Activated naive CD8-positive, alpha-beta T cell treated with anti-CD3 and anti-CD28 coated beads for 36 hours (primary cell): ENCODE results near the gene PDE4D. TPM values are rescaled to one million over a fixed set of nuclear protein-coding genes. Genes with fewer than 3 reads are reported as not detected.

Source experiments
- DNase-seq: peaks from one replicate; pipeline ENCODE4 v3.0.0; 2021
- H3K27ac Mint-ChIP-seq: one replicate; pipeline ENCODE4 v1.8.0; 2022; ENCODE audit warnings: mild to moderate bottlenecking, moderate library complexity, mixed read lengths
- H3K27me3 Mint-ChIP-seq: one replicate; pipeline ENCODE4 v1.8.0; 2022; ENCODE audit warnings: mild to moderate bottlenecking, mixed read lengths
- H3K36me3 Mint-ChIP-seq: one replicate; pipeline ENCODE4 v1.8.0; 2021; ENCODE audit warnings: mild to moderate bottlenecking, mixed read lengths
- H3K4me1 Mint-ChIP-seq: one replicate; pipeline ENCODE4 v1.8.0; 2021; ENCODE audit warnings: mixed read lengths
- H3K4me3 Mint-ChIP-seq: one replicate; pipeline ENCODE4 v1.8.0; 2022; ENCODE audit warnings: mild to moderate bottlenecking, moderate library complexity, mixed read lengths
- H3K9me3 Mint-ChIP-seq: one replicate; pipeline ENCODE4 v1.8.0; 2022; ENCODE audit warnings: mixed read lengths
- total RNA-seq, 2 experiments: library from RNA; stranded (reverse); gene quantifications; one replicate each; pipeline ENCODE4 v1.2.3, GENCODE V29; 2021

PDE4D gene
- total RNA-seq, 2 experiments from 2014 or later, result 40.7 TPM

DNA sequence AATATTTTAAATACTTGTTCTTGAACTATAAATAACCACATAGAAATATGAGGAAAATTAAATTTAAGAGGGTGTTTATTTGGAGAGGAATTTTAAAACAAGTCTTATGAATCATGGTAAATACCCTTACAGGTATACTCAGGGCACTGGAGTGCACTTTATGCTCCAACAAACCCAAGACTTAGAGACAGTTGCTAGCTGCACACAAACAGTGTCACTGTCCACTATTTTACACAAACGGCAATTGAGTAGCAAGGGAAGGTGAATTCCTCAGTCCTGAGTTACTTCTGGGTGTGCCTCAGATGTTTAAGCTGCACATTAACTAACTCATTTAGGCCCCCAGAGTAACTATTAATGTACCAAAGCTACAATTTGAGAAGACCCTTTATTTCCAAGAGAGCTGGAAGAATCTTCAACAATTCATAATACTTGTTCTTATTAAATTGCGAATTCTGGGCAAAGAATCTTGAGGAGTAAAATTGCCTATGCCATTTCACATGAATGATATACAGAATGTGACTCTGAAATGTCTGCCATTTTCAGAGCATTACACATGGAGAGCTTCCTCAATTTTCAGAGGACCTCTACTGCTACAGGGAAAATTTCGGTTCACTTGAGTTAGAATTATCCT is 371.2 kb downstream of the PDE4D start:
- Mint-ChIP-seq H3K36me3 (no peaks in the 10 kb centered on the region), H3K27ac (no peak overlapping the region), H3K27me3 (no peaks in the 10 kb centered on the region), H3K9me3 (peaks cover 6% of the 10 kb centered on the region), H3K4me3 (no peak overlapping the region), H3K4me1 (no peaks in the 10 kb centered on the region)
- no peak for DNase-seq

DNA sequence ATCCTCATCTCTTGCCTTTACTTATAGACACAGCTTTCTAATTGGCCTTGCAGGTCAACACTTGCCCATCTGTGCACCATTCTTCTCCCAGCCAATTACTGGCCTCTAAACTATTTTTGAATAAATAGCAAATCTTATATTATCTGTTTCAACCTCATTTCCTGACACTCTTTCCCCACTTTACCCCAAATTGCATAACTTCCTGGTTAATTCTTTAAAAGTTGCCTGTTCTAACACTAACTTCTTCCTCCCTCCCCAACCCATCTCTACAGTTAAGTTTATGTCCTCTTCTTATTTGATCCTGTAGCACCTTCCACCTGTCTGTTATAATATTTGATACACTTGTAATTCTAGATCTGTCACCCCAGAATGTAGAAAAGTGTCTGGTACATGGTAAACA is 372.1 kb downstream of the PDE4D start:
- no peaks in the 10 kb centered on the region for H3K4me1 Mint-ChIP-seq
- H3K4me3 Mint-ChIP-seq, result no peak overlapping the region
- no peaks in the 10 kb centered on the region for H3K36me3 Mint-ChIP-seq
- H3K27ac Mint-ChIP-seq, result no peak overlapping the region
- no peak for DNase-seq
- H3K27me3 Mint-ChIP-seq, result no peaks in the 10 kb centered on the region
- peaks cover 6% of the 10 kb centered on the region for H3K9me3 Mint-ChIP-seq

DNA sequence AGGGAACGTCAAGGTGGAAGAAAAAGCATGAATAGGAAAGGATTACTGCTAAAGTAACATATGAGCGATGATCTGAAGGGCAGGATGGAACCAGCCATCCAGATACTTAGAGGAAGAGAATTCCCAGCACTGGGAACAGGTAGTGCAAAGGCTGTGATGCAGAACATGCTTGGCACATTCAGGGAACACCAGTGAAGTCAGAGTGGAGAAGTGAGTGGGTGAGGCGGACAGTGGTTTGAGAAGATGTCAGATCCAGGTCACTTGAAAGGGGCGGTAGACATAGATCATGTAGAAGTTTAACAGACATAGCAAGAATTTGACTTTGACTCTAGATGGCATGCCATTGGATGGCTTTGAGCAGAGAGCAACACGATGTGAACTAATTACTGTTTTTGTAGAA is 374.2 kb downstream of the PDE4D start:
- H3K4me3 Mint-ChIP-seq, result no peak overlapping the region
- no peaks in the 10 kb centered on the region for H3K27me3 Mint-ChIP-seq
- no peaks in the 10 kb centered on the region for H3K36me3 Mint-ChIP-seq
- DNase-seq, result no peak
- peaks cover 6% of the 10 kb centered on the region for H3K9me3 Mint-ChIP-seq
- no peak overlapping the region for H3K27ac Mint-ChIP-seq
- no peaks in the 10 kb centered on the region for H3K4me1 Mint-ChIP-seq

DNA sequence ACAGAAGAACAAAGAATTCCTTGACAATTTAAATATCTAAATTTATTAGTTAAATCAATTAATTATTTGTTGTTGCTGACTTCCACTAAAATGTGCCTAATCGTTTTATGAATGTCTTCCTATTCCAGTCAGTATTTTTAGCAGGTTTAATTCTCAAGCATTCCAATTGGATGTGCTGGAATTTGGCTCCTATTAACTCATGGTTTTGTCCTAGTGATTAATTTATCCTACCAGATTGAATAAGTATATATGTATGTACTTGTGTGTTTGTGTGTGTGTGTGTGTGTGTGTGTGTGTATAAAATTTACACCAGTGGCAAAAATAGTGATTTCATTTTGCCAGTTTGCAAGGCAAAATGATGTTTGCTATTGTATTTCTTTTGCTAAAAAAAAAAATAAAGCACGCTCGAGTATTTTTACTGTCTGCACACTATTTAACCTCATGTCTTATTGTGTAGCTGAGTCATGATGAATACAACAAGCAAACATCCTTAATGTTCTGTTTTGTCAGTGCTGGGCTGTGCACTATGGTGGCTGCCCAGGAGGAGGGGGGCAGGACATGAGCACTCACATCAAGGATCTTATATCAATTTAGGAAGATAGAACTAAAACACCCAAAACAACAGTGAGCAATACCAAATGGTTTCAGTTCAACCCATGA is 375.5 kb downstream of the PDE4D start:
- DNase-seq, result no peak
- no peaks in the 10 kb centered on the region for H3K4me1 Mint-ChIP-seq
- H3K27me3 Mint-ChIP-seq, result no peaks in the 10 kb centered on the region

DNA sequence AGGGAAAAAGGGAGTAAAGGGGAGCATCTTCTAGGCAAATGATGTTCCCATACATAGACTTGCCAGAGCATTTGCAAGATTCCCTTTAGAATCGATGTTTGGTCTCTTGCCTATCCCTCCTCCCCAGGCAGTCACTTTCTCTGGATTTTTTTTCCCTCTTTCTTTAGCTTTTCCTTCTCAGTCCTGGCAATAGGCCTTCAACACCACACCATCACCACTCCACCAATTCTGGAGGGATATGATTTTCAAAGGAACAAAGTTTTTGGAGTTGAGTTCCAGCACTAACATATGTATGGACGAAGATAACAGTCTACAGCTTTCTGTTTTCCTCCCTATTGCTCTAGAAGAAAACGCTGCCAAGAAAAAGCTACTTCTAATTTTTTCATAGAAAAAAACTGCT is 377.4 kb downstream of the PDE4D start:
- Mint-ChIP-seq H3K27me3 (no peaks in the 10 kb centered on the region), H3K36me3 (no peaks in the 10 kb centered on the region), H3K27ac (no peak overlapping the region), H3K9me3 (no peaks in the 10 kb centered on the region), H3K4me1 (no peaks in the 10 kb centered on the region), H3K4me3 (no peak overlapping the region)
- no peak for DNase-seq

More for the DNA sequence above, 375.5 kb downstream of the PDE4D start:
- no peaks in the 10 kb centered on the region for H3K36me3 Mint-ChIP-seq
- no peak overlapping the region for H3K4me3 Mint-ChIP-seq
- no peaks in the 10 kb centered on the region for H3K9me3 Mint-ChIP-seq
- H3K27ac Mint-ChIP-seq, result no peak overlapping the region

DNA sequence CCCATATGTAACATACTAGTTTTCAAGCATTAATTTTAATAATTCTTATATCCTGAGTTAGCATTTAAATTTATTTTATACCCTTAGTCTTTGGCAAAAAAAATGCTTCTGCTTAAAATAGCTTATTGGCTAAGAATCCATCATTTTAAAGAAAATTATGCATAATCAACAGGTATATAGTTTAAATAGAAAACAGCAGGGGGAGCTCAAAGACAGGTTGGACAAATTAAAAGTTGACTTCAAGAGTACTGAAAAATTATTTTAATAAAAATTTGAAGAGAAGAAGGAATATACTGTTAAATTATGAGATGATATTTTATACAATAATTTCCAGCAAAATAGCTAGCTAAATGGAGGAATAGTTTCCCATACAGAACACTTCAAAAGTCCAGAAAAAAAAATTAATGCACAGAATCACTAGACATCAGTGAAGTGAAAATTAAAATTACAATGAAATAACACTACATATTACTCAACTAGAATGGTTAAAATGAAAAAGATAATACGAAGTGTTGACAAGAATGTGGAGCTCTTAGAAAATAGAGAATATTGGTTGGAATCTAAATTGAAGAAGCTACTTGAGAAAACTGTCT is 387.1 kb downstream of the PDE4D start:
- peaks cover 4% of the 10 kb centered on the region for H3K27me3 Mint-ChIP-seq
- H3K27ac Mint-ChIP-seq, result no peak overlapping the region
- DNase-seq, result no peak
- no peaks in the 10 kb centered on the region for H3K36me3 Mint-ChIP-seq
- no peaks in the 10 kb centered on the region for H3K9me3 Mint-ChIP-seq
- no peak overlapping the region for H3K4me3 Mint-ChIP-seq
- H3K4me1 Mint-ChIP-seq, result no peaks in the 10 kb centered on the region

DNA sequence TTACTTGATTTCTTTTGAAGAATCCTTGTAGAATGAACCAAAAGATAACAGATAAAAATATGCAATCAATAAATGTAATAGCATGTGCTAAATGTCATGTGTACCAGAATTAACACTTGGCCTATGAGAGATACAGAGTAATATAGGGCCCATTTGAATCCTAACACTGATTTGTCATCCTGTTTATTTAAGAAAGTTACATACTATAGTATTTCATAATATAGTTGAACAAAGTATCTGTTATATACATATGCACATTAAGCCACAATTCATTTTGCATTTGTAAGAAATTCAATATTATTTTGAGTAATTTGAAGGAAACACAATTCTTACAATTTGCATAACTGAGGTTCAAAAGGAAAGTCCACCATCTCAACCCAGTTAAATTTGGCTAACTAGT is 389.5 kb downstream of the PDE4D start:
- DNase-seq, result no peak
- no peaks in the 10 kb centered on the region for H3K9me3 Mint-ChIP-seq
- peaks cover 2% of the 10 kb centered on the region for H3K27me3 Mint-ChIP-seq
- H3K27ac Mint-ChIP-seq, result no peak overlapping the region
- no peaks in the 10 kb centered on the region for H3K4me1 Mint-ChIP-seq
- no peaks in the 10 kb centered on the region for H3K36me3 Mint-ChIP-seq
- H3K4me3 Mint-ChIP-seq, result no peak overlapping the region

DNA sequence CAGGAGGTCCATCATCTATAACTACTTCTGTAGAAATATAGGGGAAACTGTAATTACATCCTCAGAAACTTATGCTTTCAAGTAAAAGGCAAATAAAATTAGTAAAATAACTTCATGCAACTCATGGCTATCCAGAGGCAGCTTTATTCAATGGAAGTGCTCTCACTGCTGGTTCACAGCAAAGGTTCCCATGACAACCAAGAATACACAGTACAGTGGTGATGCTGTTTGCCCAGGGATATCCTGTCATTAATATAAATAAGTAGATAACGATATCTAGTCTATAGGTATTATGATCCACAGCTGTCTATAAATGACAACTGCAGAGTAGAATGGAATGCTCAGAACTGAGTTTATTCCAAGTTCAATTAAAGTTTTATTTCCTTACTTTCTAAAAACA is 390.3 kb downstream of the PDE4D start:
- Mint-ChIP-seq H3K27me3 (peaks cover 5% of the 10 kb centered on the region), H3K27ac (no peak overlapping the region), H3K4me1 (no peaks in the 10 kb centered on the region), H3K4me3 (no peak overlapping the region), H3K9me3 (no peaks in the 10 kb centered on the region), H3K36me3 (no peaks in the 10 kb centered on the region)
- DNase-seq, result no peak

DNA sequence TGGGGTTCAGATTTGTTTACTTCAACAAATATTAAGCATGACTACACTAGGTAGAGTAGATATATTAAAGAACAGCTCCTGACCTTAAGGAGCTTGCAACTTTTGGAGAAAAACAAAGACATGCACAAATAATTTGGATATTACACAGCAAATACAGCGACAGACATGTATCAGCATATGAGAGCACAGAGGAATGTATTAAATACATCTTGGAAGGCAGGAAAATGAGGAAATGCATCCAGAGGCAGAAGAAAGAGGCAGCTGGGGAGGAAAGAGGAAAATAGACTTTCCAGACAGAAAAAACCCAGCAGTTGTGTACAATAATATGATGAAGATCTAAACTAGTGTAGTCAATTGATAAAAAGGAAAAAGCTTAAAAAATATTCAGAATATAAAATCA is 392.2 kb downstream of the PDE4D start:
- Mint-ChIP-seq H3K4me1 (no peaks in the 10 kb centered on the region), H3K4me3 (no peak overlapping the region), H3K9me3 (no peaks in the 10 kb centered on the region), H3K27me3 (peaks cover 18% of the 10 kb centered on the region), H3K36me3 (no peaks in the 10 kb centered on the region), H3K27ac (no peak overlapping the region)
- no peak for DNase-seq

DNA sequence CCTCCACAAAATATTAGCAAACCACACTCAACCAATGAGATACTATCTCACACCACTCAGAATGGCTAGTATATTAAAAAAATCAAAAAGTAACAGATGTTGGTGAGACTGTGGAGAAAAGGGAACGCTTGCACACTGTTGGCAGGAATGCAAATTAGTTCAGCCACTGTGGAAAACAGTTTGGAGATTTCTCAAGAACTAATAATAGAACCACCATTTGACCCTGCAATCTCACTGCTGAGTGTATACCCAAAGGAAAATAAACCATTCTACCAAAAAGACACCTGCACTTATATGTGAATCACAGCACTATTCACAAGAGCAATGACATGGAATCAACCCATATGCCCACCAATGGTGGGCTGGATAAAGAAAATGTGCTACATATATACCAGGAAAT is 393.5 kb downstream of the PDE4D start:
- Mint-ChIP-seq H3K27me3 (peaks cover 18% of the 10 kb centered on the region), H3K4me3 (no peak overlapping the region), H3K36me3 (no peaks in the 10 kb centered on the region), H3K9me3 (no peaks in the 10 kb centered on the region), H3K27ac (no peak overlapping the region), H3K4me1 (no peaks in the 10 kb centered on the region)
- DNase-seq, result no peak

DNA sequence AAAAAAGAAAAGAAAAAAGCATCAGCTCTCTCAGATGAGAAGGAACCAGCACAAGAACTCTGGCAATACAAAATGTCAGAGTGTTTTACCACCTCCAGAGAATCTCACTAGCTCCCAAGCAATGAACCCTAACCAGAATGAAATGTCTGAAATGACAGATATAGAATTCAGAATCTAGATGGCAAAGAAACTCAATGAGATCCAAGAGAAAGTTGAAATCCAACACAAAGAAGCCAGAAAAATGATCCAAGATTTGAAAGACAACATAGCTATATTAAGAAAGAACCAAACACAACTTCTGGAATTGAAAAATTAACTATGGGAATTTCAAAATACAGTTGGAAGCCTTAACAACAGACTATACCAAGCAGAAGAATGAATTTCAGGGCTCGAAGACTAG is 396.3 kb downstream of the PDE4D start:
- DNase-seq, result no peak
- no peaks in the 10 kb centered on the region for H3K9me3 Mint-ChIP-seq
- no peak overlapping the region for H3K4me3 Mint-ChIP-seq
- H3K27ac Mint-ChIP-seq, result no peak overlapping the region
- H3K27me3 Mint-ChIP-seq, result peaks cover 18% of the 10 kb centered on the region
- H3K4me1 Mint-ChIP-seq, result no peaks in the 10 kb centered on the region
- H3K36me3 Mint-ChIP-seq, result no peaks in the 10 kb centered on the region

DNA sequence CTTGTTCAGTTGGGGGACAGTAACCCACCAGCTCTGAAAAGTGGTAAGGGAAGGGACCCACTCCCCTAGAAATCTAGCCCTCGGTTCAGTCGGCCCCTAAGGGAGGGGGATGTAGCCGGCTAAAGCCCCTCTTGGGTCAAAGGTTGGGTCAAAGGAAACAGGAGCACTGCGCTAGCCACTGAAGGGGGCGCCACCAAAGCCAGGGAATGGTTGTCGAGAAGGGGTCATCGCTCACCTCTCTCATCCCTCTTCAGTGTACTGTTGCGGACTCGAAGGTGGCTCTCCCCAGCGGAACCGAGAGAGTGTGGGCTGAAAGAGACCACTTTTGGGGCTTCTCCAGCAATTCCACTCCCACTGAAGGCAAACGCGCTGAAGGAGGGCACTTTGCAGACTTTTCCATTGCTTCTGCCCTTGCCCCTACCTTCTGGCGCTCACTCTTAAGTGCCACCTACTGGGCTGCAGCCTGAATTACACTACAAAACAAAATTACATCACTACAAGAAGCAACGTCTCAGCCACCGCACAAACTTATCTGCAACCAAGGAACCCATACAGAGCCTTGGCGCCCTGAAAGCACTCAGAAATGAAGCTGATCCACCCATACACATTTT is 396.9 kb downstream of the PDE4D start:
- DNase-seq, result no peak
- Mint-ChIP-seq H3K27ac (no peak overlapping the region), H3K9me3 (no peaks in the 10 kb centered on the region), H3K27me3 (peaks cover 18% of the 10 kb centered on the region), H3K36me3 (no peaks in the 10 kb centered on the region), H3K4me3 (no peak overlapping the region), H3K4me1 (no peaks in the 10 kb centered on the region)

DNA sequence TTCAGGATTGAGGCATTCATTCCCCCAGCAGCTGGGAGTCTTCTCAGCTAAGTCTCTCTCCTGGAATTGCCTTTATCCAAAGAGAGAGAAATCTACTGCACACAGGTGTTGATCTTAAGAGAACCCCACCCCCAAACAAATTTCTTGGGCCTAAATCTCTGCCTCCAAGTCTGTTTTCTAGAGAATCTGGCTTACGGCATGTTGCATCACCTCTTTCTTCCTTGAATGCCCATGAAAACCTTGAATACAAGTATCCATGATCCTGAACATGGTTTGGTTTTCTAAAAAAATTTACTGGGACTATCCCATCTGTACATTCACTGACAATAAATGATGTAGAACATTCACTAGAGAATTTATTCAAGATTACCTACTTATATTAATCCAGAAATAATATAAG is 401.6 kb downstream of the PDE4D start:
- Mint-ChIP-seq H3K9me3 (no peaks in the 10 kb centered on the region), H3K4me1 (no peaks in the 10 kb centered on the region), H3K27me3 (peaks cover 7% of the 10 kb centered on the region), H3K27ac (no peak overlapping the region), H3K4me3 (no peak overlapping the region), H3K36me3 (no peaks in the 10 kb centered on the region)
- DNase-seq, result no peak

DNA sequence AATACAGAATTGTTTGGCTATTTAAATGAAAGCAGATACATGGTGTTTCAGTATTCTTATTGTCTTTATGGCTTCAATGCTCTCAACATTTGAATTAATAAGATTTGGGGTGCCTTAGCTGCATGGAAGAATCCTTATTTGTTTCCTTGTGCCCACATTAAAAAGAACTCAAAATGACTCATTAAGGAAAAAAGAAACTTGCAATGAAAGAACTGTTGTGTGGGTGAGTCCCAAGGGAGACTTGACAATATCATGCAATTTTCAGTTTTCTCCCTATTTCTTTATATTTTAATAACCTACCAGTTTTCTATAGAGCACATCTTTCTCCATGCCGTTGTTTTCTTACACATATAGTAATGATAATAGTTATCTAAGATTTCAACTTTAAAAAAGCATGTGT is 404.0 kb downstream of the PDE4D start:
- no peak overlapping the region for H3K27ac Mint-ChIP-seq
- H3K4me3 Mint-ChIP-seq, result no peak overlapping the region
- no peaks in the 10 kb centered on the region for H3K9me3 Mint-ChIP-seq

DNA sequence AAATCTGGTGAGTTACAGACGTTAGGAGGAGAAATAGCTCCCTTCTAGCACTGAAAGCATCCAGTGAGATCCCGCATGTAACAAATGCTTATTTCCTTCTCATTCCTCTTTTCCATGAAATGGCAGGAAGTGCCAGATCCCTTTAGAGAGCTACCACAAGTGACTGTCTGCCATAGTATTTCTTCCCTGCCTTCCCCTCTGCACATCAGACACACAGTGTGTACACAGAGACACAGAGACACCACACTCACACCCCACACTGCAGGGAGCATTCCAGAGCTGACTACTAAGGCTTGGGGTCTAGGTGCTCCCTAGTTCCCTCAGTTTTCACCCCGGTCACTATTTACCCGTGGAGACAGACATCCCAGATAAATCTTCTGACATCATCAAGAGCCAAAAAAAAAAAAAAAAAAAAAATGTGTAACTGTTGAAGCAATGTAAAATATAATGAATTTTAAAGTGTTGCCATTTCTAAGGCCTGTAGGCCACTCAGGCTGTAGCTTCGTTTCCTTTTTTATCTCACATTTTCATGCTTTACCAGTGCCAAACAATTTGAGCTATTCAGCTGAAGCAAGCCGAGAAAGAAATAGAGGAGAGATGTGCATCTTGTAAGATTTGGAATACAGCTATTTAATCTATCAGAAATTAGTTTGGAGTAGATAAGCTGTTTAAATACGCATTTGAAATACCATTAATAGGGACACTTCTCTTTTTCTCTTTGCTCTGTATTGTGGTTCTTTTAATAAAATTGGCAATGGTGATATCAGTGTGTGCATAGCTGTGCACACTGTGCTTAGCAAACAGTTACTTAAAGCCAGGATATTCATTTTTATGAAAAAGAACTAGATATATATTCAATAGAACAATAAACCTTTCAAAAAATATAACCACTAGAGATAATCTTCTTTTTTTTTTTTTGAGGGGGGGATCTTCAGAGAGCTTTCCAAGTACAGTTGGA is 405.5 kb downstream of the PDE4D start:
- Mint-ChIP-seq H3K9me3 (no peaks in the 10 kb centered on the region), H3K27me3 (peaks cover 4% of the 10 kb centered on the region), H3K4me3 (no peak overlapping the region), H3K27ac (no peak overlapping the region), H3K4me1 (peaks cover 24% of the 10 kb centered on the region), H3K36me3 (no peaks in the 10 kb centered on the region)
- DNase-seq, result no peak

More for the DNA sequence above, 404.0 kb downstream of the PDE4D start:
- Mint-ChIP-seq H3K36me3 (no peaks in the 10 kb centered on the region), H3K4me1 (peaks cover 12% of the 10 kb centered on the region), H3K27me3 (peaks cover 4% of the 10 kb centered on the region)
- DNase-seq, result no peak
